HG03432 (cell line): Measurements from ENCODE around the gene MACC1.

ENCODE experiments used
- ATAC-seq: cut with Tn5 transposase; IDR thresholded peaks from one replicate; pipeline ENCODE4 v1.9.1; 2021; ENCODE audit warnings: mild to moderate bottlenecking, moderate library complexity; ENCODE audit not compliant: unreplicated experiment

The MACC1 gene

GRCh38 chr7:20185988-20186387 lies 31.2 kb downstream of the MACC1 start:
- ATAC-seq, result no peak

GRCh38 chr7:20183086-20183485 lies 34.1 kb downstream of the MACC1 start:
- no peak for ATAC-seq

GRCh38 chr7:20176578-20177242 lies 40.5 kb downstream of the MACC1 start:
- no peak for ATAC-seq

- ATAC-seq, result no peak
Observed at GRCh38 chr7:20173828-20174227, 43.4 kb downstream of the MACC1 start.

- peak; percentile 71 for ATAC-seq
Observed at GRCh38 chr7:20172736-20173334, 44.3 kb downstream of the MACC1 start.

GRCh38 chr7:20170633-20171032 lies 46.6 kb downstream of the MACC1 start:
- no peak for ATAC-seq

GRCh38 chr7:20165146-20165510 lies 52.1 kb downstream of the MACC1 start:
- ATAC-seq, result no peak

GRCh38 chr7:20164425-20165145 lies 52.6 kb downstream of the MACC1 start:
- no peak for ATAC-seq

GRCh38 chr7:20162665-20163064 lies 54.5 kb downstream of the MACC1 start:
- no peak for ATAC-seq

- no peak for ATAC-seq
Observed at GRCh38 chr7:20159226-20159747, 57.9 kb downstream of the MACC1 start.

GRCh38 chr7:20158684-20159083 lies 58.5 kb downstream of the MACC1 start:
- peak; percentile 51 for ATAC-seq

- ATAC-seq, result no peak
Observed at GRCh38 chr7:20157456-20157855, 59.7 kb downstream of the MACC1 start.

- ATAC-seq, result no peak
Observed at GRCh38 chr7:20153999-20154398, 63.2 kb downstream of the MACC1 start.

GRCh38 chr7:20153567-20153966 lies 63.6 kb downstream of the MACC1 start:
- ATAC-seq, result no peak

- ATAC-seq, result no peak
Observed at GRCh38 chr7:20152511-20152910, 64.7 kb downstream of the MACC1 start.

- ATAC-seq, result no peak
Observed at GRCh38 chr7:20151708-20152456, 65.3 kb downstream of the MACC1 start.

- no peak for ATAC-seq
Observed at GRCh38 chr7:20146451-20146850, 70.7 kb downstream of the MACC1 start.

- ATAC-seq, result no peak
Observed at GRCh38 chr7:20144801-20145200, 72.4 kb downstream of the MACC1 start.

GRCh38 chr7:20141666-20142065 lies 75.5 kb downstream of the MACC1 start:
- peak; percentile 55 for ATAC-seq

GRCh38 chr7:20141002-20141345 lies 76.2 kb downstream of the MACC1 start:
- no peak for ATAC-seq

- no peak for ATAC-seq
Observed at GRCh38 chr7:20140291-20141001, 76.7 kb downstream of the MACC1 start.
